ENCODE data around the gene PHKG1. TPM values are rescaled to one million over a fixed set of nuclear protein-coding genes. Genes with fewer than 3 reads are reported as not detected.
"Not testable (repeated sequence)": the region's sequence is repeated elsewhere in the genome, so short reads cannot be mapped to it uniquely, and the experiment has no call there.

PHKG1 gene
- polyA plus RNA-seq = not detected

DNA sequence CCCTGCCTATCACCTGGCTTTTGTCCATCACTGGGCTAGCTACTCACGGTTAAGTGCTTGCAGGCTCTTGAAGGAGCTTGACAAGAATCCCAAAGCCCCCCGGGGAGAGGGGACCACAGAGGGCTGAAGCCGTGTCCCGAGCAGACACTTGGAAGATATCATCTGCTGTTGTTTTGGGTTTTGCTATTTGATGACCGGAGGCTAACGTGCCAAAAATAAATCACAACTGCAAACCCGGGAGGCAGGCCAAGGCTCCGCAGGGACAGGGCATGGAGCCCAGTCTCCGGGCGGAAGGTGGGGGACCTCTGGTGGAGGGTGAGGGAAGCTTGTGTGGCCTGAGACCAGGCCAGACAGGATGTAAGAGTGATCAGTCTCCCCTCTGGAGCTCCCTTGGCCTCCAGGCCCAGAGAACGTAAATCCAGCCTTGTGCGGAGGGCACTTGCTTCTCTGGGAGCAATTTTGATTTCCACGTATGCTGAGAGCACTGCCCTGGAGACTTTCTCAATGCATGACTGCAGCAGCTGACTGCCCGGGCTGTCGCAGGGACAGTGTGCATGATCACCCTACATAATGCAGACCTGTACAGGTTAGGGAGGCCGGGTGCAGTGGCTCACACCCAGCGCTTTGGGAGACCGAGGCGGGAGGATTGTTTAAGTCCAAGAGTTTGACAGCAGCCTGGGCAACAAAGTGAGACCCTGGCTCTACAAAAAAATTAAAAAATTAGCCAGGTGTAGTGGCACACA, at the start of gene PHKG1:
PHKG1 (minus strand) TSS at position 164 of the 743 bp plus-strand sequence. CDS start 4,011 bp downstream, outside the sequence.
- H3K4me3 Mint-ChIP-seq = no peak within 1 kb of the TSS
- H3K9me3 Mint-ChIP-seq = no peaks in the 10 kb centered on the region
- H3K27ac Mint-ChIP-seq = peak within 1 kb of the TSS in 1 of 3 donors; percentile 77
- H3K4me1 Mint-ChIP-seq = peaks cover 0 to 2% (median 0%) of the 10 kb centered on the region in 3 donors
- peaks cover 5% of the 10 kb centered on the region for H3K36me3 Mint-ChIP-seq
- H3K27me3 Mint-ChIP-seq = no peaks in the 10 kb centered on the region

DNA sequence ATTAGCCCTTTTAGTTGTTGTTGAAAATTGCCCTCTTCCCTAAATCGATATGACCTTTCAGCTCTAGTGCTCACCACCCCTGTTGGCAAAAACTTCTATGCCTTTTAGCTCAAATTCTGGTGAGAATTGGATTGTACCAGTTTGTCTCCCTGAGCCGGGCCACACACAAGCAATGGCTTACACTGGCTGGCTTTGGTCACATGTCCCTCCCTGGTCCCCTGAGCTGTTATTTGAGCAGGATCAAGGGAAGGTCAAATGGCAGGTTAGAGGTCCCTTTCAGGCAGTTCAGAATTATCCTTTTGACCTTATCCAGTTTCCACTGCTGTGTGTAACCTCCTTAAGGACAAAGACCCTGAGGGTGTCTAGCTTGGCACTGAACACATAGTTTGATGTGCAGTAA, 38.3 kb upstream of the PHKG1 start:
- not testable (repeated sequence) for H3K4me1 Mint-ChIP-seq, H3K4me3 Mint-ChIP-seq, H3K36me3 Mint-ChIP-seq, H3K27me3 Mint-ChIP-seq, H3K27ac Mint-ChIP-seq, H3K9me3 Mint-ChIP-seq

DNA sequence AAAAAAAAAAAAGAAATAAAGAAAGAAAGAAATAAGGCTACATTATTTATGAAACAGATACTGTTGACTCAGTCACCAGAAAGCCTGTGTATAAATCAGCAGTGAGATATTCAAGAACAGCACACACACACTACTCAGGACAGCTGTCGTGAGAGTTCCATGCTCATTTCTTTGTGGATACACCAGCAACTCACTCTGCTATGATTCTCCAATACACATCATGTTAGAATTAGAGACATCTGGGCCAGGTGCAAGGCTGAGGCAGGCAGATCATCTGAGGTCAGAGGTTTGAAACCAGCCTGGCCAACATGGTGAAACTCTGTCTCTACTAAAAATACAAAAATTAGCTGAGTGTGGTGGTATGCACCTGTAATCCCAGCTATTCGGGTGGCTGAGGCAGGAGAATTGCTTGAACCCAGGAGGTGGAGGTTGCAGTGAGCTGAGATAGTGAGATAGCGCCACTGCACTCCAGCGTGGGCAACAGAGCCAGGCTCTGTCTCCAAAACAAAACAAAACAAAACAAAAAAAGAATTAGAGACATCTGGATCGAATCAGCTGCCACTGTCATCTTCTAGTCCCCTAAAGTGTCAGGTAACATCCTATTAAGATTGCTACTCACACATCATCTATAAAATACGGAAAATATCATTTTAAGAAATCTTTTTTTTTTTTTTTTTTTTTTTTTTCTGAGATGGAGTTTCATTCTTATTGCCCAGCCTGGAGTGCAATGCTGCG, 34.7 kb upstream of the PHKG1 start:
- Mint-ChIP-seq H3K9me3 (no peaks in the 10 kb centered on the region), H3K27me3 (no peaks in the 10 kb centered on the region), H3K36me3 (peaks cover 2% of the 10 kb centered on the region), H3K4me1 (no peaks in the 10 kb centered on the region), H3K27ac (no peak overlapping the region), H3K4me3 (no peak overlapping the region)

DNA sequence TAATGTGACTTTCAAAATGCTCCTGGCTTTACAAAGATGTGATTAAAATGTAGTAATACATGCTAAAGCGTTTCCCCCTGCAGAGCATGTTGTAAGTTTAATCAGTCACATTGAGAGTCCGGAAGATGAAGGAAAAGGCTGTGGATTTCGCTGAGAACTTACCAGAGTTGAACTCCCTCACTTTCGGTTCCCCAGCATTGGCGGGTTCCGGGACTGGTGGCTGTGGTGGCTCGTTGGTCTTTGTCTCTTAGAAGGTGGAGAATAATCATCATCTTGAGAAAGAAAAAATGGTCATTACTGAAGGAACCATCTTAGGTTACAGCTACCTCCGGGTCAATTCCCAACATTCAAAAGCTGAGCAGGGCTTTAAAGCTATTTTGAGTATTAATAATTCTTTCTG, 33.1 kb upstream of the PHKG1 start:
- H3K4me1 Mint-ChIP-seq = no peaks in the 10 kb centered on the region
- H3K27ac Mint-ChIP-seq = no peak overlapping the region
- no peak overlapping the region for H3K4me3 Mint-ChIP-seq
- H3K36me3 Mint-ChIP-seq = no peaks in the 10 kb centered on the region
- no peaks in the 10 kb centered on the region for H3K27me3 Mint-ChIP-seq
- peaks cover 0 to 3% (median 0%) of the 10 kb centered on the region in 3 donors for H3K9me3 Mint-ChIP-seq

DNA sequence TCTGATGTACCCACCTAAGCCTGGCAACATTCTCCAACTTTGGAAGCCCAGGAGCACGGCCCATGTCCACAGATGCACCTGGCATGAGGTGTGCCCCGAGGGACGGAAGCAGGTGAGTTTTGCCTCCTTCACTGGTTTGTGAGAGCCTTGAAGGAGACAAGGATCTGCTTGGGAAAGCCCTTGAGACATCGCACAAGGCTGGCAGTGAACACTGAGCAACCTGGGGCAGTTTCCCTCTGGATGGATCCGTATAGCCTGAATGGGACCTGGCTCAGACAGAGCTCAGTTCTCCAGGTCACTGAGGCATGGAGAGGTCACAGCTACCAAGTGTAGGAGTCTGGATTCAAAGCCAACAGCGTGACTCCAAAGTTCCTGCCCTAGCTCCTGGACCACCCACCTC, 32.2 kb upstream of the PHKG1 start:
- peaks cover 0 to 3% (median 0%) of the 10 kb centered on the region in 3 donors for H3K9me3 Mint-ChIP-seq

DNA sequence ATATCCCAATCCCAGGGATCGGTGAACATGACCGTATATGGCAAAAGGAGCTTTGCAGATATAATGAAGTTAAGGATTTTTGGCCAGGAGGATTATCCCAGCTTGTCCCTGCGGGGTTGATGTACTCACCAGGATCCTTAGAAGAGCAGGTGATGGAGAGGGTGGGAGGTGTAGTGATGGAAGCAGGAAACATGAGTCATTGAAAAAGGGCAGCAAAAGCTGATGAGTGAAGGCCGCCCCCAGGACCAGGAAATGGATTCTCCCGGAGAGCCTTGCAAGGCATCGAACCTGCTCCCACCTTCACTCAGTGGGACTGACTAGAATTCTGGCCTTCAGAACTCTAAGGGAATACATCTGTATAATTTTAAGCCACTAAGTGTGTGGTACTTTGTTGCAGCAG, 28.7 kb upstream of the PHKG1 start:
- Mint-ChIP-seq H3K27me3 (peaks cover 10% of the 10 kb centered on the region), H3K9me3 (peaks cover 0 to 3% (median 0%) of the 10 kb centered on the region in 3 donors), H3K4me3 (no peak overlapping the region)

More for the DNA sequence above, 32.2 kb upstream of the PHKG1 start:
- Mint-ChIP-seq H3K27ac (no peak overlapping the region), H3K27me3 (no peaks in the 10 kb centered on the region), H3K36me3 (no peaks in the 10 kb centered on the region), H3K4me3 (no peak overlapping the region), H3K4me1 (no peaks in the 10 kb centered on the region)

DNA sequence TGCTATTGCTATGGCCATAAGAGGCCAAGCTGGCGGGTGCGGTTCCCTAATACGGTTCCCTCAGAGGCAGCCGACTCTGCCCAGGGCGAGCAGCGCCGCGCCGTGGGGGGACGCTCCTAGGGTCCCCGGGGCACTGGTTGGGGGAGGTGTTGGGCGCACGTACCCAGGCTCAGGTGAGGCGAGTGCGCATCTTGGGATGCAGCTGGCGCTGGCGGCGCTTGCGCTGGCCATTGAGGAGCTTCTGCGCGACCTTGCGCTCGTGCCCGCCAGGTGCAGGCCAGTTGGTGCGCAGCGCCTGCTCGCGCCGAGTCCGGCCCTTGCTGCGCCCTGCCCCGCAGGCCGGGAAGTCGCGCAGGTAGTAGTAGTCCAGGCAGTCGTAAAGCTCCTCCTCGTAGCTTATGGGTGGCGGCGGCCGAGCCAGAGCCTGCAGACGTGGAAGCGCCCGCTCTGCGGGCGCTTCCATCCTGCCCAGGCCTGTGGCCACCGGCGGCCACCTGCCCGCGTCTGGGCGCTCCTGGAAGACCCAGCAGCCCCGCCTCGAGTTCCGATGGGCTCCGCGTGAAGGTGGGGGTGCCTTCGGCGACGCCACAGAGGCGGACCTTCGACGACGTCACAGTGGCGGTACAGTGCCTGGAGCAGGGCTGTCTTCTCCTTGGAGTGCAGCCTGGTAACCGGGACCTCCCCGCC, 23.2 kb upstream of the PHKG1 start, which contains the start of gene NUPR2:
NUPR2 (minus strand) TSS at position 566 of the 687 bp plus-strand sequence; CDS start at position 463, 103 bp downstream.
- H3K27ac Mint-ChIP-seq = no peak within 1 kb of the TSS
- no peaks in the 10 kb centered on the region for H3K36me3 Mint-ChIP-seq
- peaks cover 15% of the 10 kb centered on the region for H3K27me3 Mint-ChIP-seq
- H3K4me3 Mint-ChIP-seq = no peak within 1 kb of the TSS
- H3K4me1 Mint-ChIP-seq = no peaks in the 10 kb centered on the region
- H3K9me3 Mint-ChIP-seq = no peaks in the 10 kb centered on the region

More for the DNA sequence above, 28.7 kb upstream of the PHKG1 start:
- Mint-ChIP-seq H3K4me1 (no peaks in the 10 kb centered on the region), H3K36me3 (no peaks in the 10 kb centered on the region), H3K27ac (no peak overlapping the region)

DNA sequence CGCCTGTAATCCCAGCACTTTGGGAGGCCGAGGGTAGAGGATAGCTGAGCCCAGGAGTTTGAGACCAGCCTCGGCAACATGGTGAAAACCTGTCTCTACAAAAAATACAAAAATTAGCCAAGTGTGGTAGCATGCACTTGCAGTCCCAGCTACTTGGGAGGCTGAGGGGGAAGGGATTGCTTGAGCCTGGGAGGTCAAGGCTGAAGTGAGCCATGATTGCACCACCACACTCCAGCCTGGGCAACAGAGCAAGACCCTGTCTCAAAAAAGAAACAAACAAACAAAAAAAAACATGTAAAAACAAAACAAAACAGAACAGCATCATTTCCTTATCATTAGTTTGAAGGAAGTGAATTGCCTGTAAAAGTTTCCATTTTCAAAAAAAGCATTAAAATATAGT, 19.5 kb upstream of the PHKG1 start:
- not testable (repeated sequence) for H3K27ac Mint-ChIP-seq, H3K4me1 Mint-ChIP-seq, H3K36me3 Mint-ChIP-seq, H3K9me3 Mint-ChIP-seq, H3K4me3 Mint-ChIP-seq
- peaks cover 12% of the 10 kb centered on the region for H3K27me3 Mint-ChIP-seq

DNA sequence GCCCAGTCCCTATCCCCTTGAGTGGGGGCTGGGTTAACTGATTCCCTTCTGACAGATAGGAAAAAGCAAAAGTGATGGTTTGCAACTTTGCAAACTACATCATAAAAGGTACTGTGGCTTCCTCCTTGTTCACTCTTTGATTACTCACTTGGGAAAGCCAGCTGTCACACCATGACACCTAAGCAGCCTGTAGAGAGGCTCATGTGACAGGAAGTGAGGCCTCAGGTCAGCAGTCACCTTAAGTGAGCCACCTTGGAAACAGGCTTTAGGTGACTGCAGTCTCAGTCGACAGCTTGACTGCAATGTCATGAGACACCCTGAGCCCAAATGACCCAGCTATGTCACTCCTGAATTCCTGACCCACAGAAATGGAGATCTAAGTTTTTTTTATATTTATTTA, 17.9 kb upstream of the PHKG1 start:
- H3K4me3 Mint-ChIP-seq = no peak overlapping the region
- peaks cover 12 to 17% (median 15%) of the 10 kb centered on the region in 3 donors for H3K4me1 Mint-ChIP-seq
- H3K27ac Mint-ChIP-seq = no peak overlapping the region
- peaks cover 3% of the 10 kb centered on the region for H3K36me3 Mint-ChIP-seq
- H3K27me3 Mint-ChIP-seq = peaks cover under 1% of the 10 kb centered on the region
- peaks cover 0 to 4% (median 0%) of the 10 kb centered on the region in 3 donors for H3K9me3 Mint-ChIP-seq

DNA sequence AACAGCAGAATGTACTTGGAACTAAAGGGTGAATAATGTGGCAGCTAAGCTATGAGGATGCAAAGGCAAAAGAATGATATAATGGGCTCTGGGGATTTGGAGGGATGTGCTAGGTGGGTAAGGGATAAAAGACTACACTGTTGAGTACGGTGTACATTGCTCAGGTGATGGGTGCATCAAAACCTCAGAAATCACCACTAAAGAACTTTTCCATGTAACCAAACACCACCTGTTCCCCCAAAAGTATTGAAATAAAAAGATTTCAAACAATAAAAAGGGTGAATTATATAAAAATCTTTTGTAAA, 15.2 kb upstream of the PHKG1 start:
- peak overlapping the region in 2 of 4 donors; percentile 43 to 94 for H3K4me3 Mint-ChIP-seq
- H3K27ac Mint-ChIP-seq = peak overlapping the region in 2 of 3 donors; percentile 23 to 82
- peaks cover 3% of the 10 kb centered on the region for H3K36me3 Mint-ChIP-seq
- no peaks in the 10 kb centered on the region for H3K27me3 Mint-ChIP-seq
- H3K4me1 Mint-ChIP-seq = peaks cover 17 to 24% (median 22%) of the 10 kb centered on the region in 3 donors
- peaks cover 0 to 4% (median 0%) of the 10 kb centered on the region in 3 donors for H3K9me3 Mint-ChIP-seq

DNA sequence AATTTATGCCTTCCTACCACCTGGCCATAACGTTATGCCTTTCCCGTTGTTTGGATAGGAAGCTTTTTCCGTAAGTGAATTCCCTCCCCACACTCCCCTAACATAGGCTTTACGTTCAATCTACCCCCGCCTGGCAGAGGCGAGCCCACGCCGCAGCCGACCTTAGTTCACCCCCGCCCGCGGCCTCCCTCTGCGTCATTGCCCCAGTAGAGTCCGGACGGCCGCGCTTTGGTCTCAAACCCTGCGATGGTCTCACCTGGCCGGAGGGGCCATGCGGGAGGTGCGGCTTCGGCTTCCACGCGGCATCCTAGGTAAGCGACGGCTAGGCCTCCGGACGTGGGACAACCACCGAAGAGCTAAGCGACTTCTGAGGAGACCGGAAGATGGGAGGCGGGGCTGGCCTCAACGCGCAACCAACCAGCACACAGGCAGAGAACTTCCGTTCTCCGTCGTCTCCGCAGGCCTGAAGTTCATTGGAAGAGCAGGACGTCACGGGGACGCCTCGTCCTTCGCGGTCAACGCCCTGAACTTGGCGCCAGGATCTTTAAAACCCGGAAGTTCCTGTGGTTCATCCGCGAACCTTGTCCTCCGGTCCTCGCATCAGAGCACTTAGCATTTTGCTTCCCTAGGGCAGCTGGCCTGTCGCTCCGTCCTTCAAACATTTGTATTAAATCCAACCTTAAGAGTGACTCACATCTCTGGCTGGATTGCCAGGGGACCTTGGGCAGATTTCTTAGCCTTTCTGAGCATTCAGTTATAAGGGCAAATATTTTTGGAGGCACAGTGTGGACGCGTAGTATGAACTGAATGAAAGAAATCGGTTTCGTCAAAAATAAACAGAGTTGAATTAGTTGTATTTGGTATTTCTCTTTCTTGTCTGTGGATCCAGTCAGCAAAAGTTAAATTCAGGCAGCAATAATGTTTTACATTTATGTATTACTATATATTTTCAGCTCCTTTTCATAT, 13.6 kb upstream of the PHKG1 start, which contains the start of gene CHCHD2:
CHCHD2 (minus strand) TSS at position 369 of the 966 bp plus-strand sequence; CDS start at position 306, 63 bp downstream.
- peaks cover 17 to 24% (median 22%) of the 10 kb centered on the region in 3 donors for H3K4me1 Mint-ChIP-seq
- peaks cover 0 to 4% (median 0%) of the 10 kb centered on the region in 3 donors for H3K9me3 Mint-ChIP-seq
- peak within 1 kb of the TSS; percentile 94 to 99 (median 98) for H3K4me3 Mint-ChIP-seq
- no peaks in the 10 kb centered on the region for H3K27me3 Mint-ChIP-seq
- peak within 1 kb of the TSS; percentile 92 to 99 (median 98) for H3K27ac Mint-ChIP-seq
- H3K36me3 Mint-ChIP-seq = peaks cover 3% of the 10 kb centered on the region

DNA sequence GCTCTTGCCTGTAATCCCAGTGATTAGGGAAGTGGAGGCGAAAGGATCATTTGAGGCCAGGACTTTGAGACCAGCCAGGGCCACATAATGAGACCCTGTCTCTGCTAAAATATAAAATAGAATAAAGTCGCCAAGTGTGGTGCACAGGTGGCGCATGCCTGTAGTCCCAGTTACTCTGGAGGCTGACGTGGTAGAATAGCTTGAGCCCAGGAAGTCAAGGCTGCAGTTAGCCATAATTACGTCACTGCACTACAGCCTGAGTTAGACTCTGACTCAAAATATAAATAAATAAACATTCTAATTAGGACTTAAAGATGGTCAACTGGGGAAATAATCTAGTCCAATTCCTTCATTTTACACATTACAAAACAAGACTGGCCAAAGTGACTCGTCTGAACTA, 12.8 kb upstream of the PHKG1 start:
- Mint-ChIP-seq H3K27ac (peak overlapping the region; percentile 92 to 99 (median 98)), H3K9me3 (peaks cover 0 to 4% (median 0%) of the 10 kb centered on the region in 3 donors), H3K4me3 (peak overlapping the region; percentile 94 to 99 (median 98)), H3K27me3 (no peaks in the 10 kb centered on the region), H3K36me3 (peaks cover 3% of the 10 kb centered on the region), H3K4me1 (peaks cover 17 to 24% (median 22%) of the 10 kb centered on the region in 3 donors)

DNA sequence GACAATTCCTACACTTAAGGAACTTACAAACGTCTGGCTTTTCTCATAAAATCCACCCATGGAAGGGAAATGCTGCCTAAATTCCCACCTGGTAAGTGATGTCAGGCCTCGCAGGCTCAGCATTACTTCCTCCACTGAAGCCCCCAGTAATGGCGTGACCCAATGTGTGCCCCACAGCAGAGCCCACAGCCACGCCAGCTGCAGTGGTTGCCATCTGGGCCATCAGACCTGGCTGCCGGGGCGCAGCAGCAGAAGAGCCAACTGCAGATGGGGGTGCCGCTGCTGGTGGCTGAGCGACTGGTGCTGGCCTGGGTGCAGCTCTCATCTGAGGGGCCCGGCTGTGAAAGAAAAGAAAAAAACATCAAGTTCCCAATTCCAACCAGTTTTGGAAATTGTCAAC, 11.4 kb upstream of the PHKG1 start:
- not testable (repeated sequence) for H3K9me3 Mint-ChIP-seq, H3K27ac Mint-ChIP-seq, H3K27me3 Mint-ChIP-seq, H3K36me3 Mint-ChIP-seq
- peaks cover 17 to 24% (median 22%) of the 10 kb centered on the region in 3 donors for H3K4me1 Mint-ChIP-seq
- H3K4me3 Mint-ChIP-seq = peak overlapping the region in 2 of 4 donors; percentile 32 to 94

DNA sequence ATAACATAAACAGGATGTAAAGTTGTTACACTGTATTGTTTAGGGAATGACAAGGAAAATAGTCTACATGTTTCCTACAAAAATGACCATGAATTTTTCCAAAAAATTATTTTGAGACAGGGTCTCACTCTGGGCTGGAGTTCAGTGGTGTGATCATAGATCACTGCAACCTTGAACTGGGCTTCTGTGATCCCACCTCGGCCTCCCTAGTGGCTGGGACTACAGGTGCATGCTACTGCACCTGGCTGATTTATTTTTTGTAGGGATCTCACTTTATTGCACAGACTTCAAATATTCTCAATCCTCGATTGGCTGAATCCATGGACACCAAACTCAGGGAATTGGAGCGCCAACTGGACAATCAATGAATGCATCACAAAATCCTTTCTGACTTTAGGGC, 6.9 kb upstream of the PHKG1 start:
- Mint-ChIP-seq H3K4me3 (no peak overlapping the region), H3K36me3 (peaks cover 3% of the 10 kb centered on the region), H3K4me1 (peaks cover 0 to 2% (median 2%) of the 10 kb centered on the region in 3 donors), H3K9me3 (no peaks in the 10 kb centered on the region), H3K27ac (no peak overlapping the region), H3K27me3 (no peaks in the 10 kb centered on the region)

All from IgD-negative memory B cell (primary cell).